ENCODE results near the gene MAPK7.

Gene MAPK7

GRCh38 chr17:19370493-19370960, 7.8 kb upstream of the MAPK7 start:
- no peak overlapping the region for H3K27ac ChIP-seq
- H3K4me1 ChIP-seq (ENCODE audit: control insufficient read depth in 1 of 2, insufficient read depth in 1 of 2, low read depth in 1 of 2, low read length in 1 of 2) = peaks cover 7 to 11% of the 10 kb centered on the region in 2 experiments
- no peak for TF ChIP-seq CTCF (IDR thresholded peaks at IDR 0.05)
- H3K9me3 ChIP-seq = no peaks in the 10 kb centered on the region
- peaks cover 22% of the 10 kb centered on the region for H3K27me3 ChIP-seq
- no peak overlapping the region for H3K4me3 ChIP-seq (ENCODE audit: low read depth in 1 of 2, low read length in 1 of 2)
- no peaks in the 10 kb centered on the region for H3K36me3 ChIP-seq

GRCh38 chr17:19371259-19372010, 6.9 kb upstream of the MAPK7 start:
- Histone ChIP-seq H3K27ac (no peak overlapping the region), H3K9me3 (no peaks in the 10 kb centered on the region), H3K36me3 (no peaks in the 10 kb centered on the region), H3K4me3 (ENCODE audit: low read depth in 1 of 2, low read length in 1 of 2) (no peak overlapping the region), H3K4me1 (ENCODE audit: control insufficient read depth in 1 of 2, insufficient read depth in 1 of 2, low read depth in 1 of 2, low read length in 1 of 2) (peaks cover 7 to 11% of the 10 kb centered on the region in 2 experiments), H3K27me3 (peaks cover 22% of the 10 kb centered on the region)
- TF ChIP-seq CTCF (IDR thresholded peaks at IDR 0.05) = no peak

GRCh38 chr17:19372011-19372370, 6.3 kb upstream of the MAPK7 start:
- TF ChIP-seq CTCF (IDR thresholded peaks at IDR 0.05) = no peak
- Histone ChIP-seq H3K36me3 (no peaks in the 10 kb centered on the region), H3K27me3 (peaks cover 22% of the 10 kb centered on the region), H3K4me3 (ENCODE audit: low read depth in 1 of 2, low read length in 1 of 2) (no peak overlapping the region), H3K9me3 (no peaks in the 10 kb centered on the region), H3K27ac (no peak overlapping the region), H3K4me1 (ENCODE audit: control insufficient read depth in 1 of 2, insufficient read depth in 1 of 2, low read depth in 1 of 2, low read length in 1 of 2) (peaks cover 11 to 15% of the 10 kb centered on the region in 2 experiments)

GRCh38 chr17:19372439-19372838, 5.9 kb upstream of the MAPK7 start:
- no peaks in the 10 kb centered on the region for H3K9me3 ChIP-seq
- no peak overlapping the region for H3K4me3 ChIP-seq (ENCODE audit: low read depth in 1 of 2, low read length in 1 of 2)
- H3K4me1 ChIP-seq (ENCODE audit: control insufficient read depth in 1 of 2, insufficient read depth in 1 of 2, low read depth in 1 of 2, low read length in 1 of 2) = peaks cover 15 to 19% of the 10 kb centered on the region in 2 experiments
- no peak overlapping the region for H3K27ac ChIP-seq
- no peaks in the 10 kb centered on the region for H3K36me3 ChIP-seq
- peaks cover 22% of the 10 kb centered on the region for H3K27me3 ChIP-seq
- TF ChIP-seq CTCF (IDR thresholded peaks at IDR 0.05) = no peak

- Histone ChIP-seq H3K4me3 (ENCODE audit: low read depth in 1 of 2, low read length in 1 of 2) (no peak overlapping the region), H3K36me3 (no peaks in the 10 kb centered on the region), H3K27me3 (peaks cover 22% of the 10 kb centered on the region), H3K9me3 (no peaks in the 10 kb centered on the region), H3K4me1 (ENCODE audit: control insufficient read depth in 1 of 2, insufficient read depth in 1 of 2, low read depth in 1 of 2, low read length in 1 of 2) (peaks cover 17 to 21% of the 10 kb centered on the region in 2 experiments), H3K27ac (no peak overlapping the region)
- TF ChIP-seq CTCF (IDR thresholded peaks at IDR 0.05) = no peak
Measured at GRCh38 chr17:19372866-19373504, 5.3 kb upstream of the MAPK7 start.
